K562 (cell line): ENCODE data around the gene ITPA. TPM values are rescaled to one million over a fixed set of nuclear protein-coding genes. Genes with fewer than 3 reads are reported as not detected.
A peak's percentile ranks its signal among the peaks of the same experiment; 100 is the strongest.

Experiments used
- ATAC-seq: fragments of 200-7000 bp; cut with Tn5 transposase; 3 replicates; pipeline ENCODE4 v1.9.1; 2020; ENCODE audit warnings: moderate library complexity
- BruUV-seq: library from RNA; stranded (reverse); fragments of 400-500 nt; replicated peaks from 2 replicates; lab custom pipeline; 2021; lab: Mats Ljungman, UMichigan
- CTCF ChIA-PET: fragments of 300-600 bp; formaldehyde crosslinking; extraction: SDS; loops from one replicate; lab custom pipeline; 2021; ENCODE audit warnings: low intra/inter-chr PET ratio; lab: Yijun Ruan, JAX
- POLR2A ChIA-PET: fragments of 300-600, 350-650 bp; sonication (Branson Sonifier 250); formaldehyde crosslinking; extraction: SDS; loops from one replicate; lab custom pipeline; 2021; ENCODE audit warnings: antibody characterized with exemption, inconsistent platforms; lab: Yijun Ruan, JAX
- DNase-seq, 4 experiments: peaks; one replicate each; pipeline versions ENCODE4 v3.0.0 to v3.0.0-alpha.2; 2011 to 2018; ENCODE audit warnings: low spot score in 3 of 4, mixed read lengths in 3 of 4; ENCODE audit errors: extremely low read depth in 1 of 4
- FAIRE-seq: peaks from 2 replicates; lab custom pipeline; 2011; peaks lifted over from hg19 to GRCh38; lab: Jason Lieb, UNC
- H2AFZ ChIP-seq: 2 replicates; pipeline ENCODE4 v1.6.0; 2011; ENCODE audit warnings: low read depth, low read length, control low read depth, inconsistent platforms
- H3K27ac ChIP-seq: fragments of 200-600 bp; 3 replicates; pipeline ENCODE4 v1.8.0; 2011; ENCODE audit warnings: low read depth, mild to moderate bottlenecking, control low read depth, inconsistent platforms, low read length, moderate library complexity, mixed read lengths; ENCODE audit errors: extremely low read depth
- H3K27me3 ChIP-seq, 2 experiments: fragments of 300-600 bp in 1 of 2; 2 replicates in 1 of 2; 3 replicates in 1 of 2; pipeline versions ENCODE4 v1.6.0 to v1.8.0; 2011; ENCODE audit warnings: inconsistent platforms in 2 of 2, low read length in 2 of 2, mild to moderate bottlenecking in 1 of 2, mixed read lengths in 1 of 2, moderate library complexity in 1 of 2; ENCODE audit not compliant: control insufficient read depth in 2 of 2, insufficient read depth in 2 of 2
- H3K36me3 ChIP-seq: fragments of 300-600 bp; 3 replicates; pipeline ENCODE4 v1.8.0; 2011; ENCODE audit warnings: mild to moderate bottlenecking, low read length, inconsistent platforms; ENCODE audit not compliant: control insufficient read depth, insufficient read depth
- H3K4me1 ChIP-seq, 2 experiments: fragments of 200-600 bp in 1 of 2; replicated peaks in 1 of 2; 2 replicates in 1 of 2; 3 replicates in 1 of 2; pipeline versions ENCODE4 v1.5.1 to v1.8.0; 2011; ENCODE audit warnings: inconsistent platforms in 2 of 2, low read length in 2 of 2, mild to moderate bottlenecking in 1 of 2, mixed read lengths in 1 of 2, moderate library complexity in 1 of 2; ENCODE audit not compliant: control insufficient read depth in 2 of 2, insufficient read depth in 2 of 2
- H3K4me2 ChIP-seq: 2 replicates; pipeline ENCODE4 v1.6.1; 2011; ENCODE audit warnings: low read length, control low read depth, inconsistent platforms, mixed read lengths; ENCODE audit not compliant: insufficient read depth
- H3K4me3 ChIP-seq: fragments of 200-600 bp; sonication (generic), shearing (Covaris generic); 2 replicates; pipeline ENCODE4 v1.5.1; 2016; ENCODE audit warnings: control low read depth, inconsistent platforms
- H3K79me2 ChIP-seq: fragments of 200-600 bp; 3 replicates; pipeline ENCODE4 v1.8.0; 2011; ENCODE audit warnings: low read length, inconsistent platforms; ENCODE audit not compliant: control insufficient read depth, insufficient read depth
- H3K9ac ChIP-seq, 2 experiments: 2 replicates each; pipeline versions ENCODE4 v1.6.0 to v1.6.1; 2011; ENCODE audit warnings: low read depth in 2 of 2, low read length in 2 of 2, control low read depth in 1 of 2, inconsistent platforms in 1 of 2, mild to moderate bottlenecking in 1 of 2, mixed read lengths in 1 of 2; ENCODE audit not compliant: insufficient read depth in 1 of 2
- H3K9me1 ChIP-seq: one replicate; pipeline ENCODE4 v1.6.0; 2011; ENCODE audit warnings: inconsistent platforms, mild to moderate bottlenecking, low read length, moderate library complexity; ENCODE audit not compliant: control insufficient read depth, insufficient read depth
- H3K9me3 ChIP-seq: replicated peaks from 2 replicates; pipeline ENCODE4 v1.5.1; 2011; ENCODE audit warnings: low read depth, low read length, inconsistent platforms; ENCODE audit not compliant: control insufficient read depth, insufficient read depth
- H4K20me1 ChIP-seq: replicated peaks from 2 replicates; pipeline ENCODE4 v1.6.1; 2011; ENCODE audit warnings: low read length, inconsistent platforms, mixed read lengths; ENCODE audit not compliant: control insufficient read depth, insufficient read depth
- CHAMP1 ChIP-seq: fragments of 450-650 bp; IDR thresholded peaks from 2 replicates; pipeline ENCODE4 v1.6.1; 2016; ENCODE audit warnings: mild to moderate bottlenecking
- RBFOX2 ChIP-seq: fragments of 200-400 bp; formaldehyde crosslinking; IDR thresholded peaks from 2 replicates; pipeline ENCODE4 v1.6.1; 2017; ENCODE audit warnings: low read depth, mild to moderate bottlenecking, low read length, moderate library complexity
- ZBTB43 ChIP-seq: sonication (generic); formaldehyde crosslinking; IDR thresholded peaks from 2 replicates; pipeline ENCODE4 v1.8.0; 2023; ENCODE audit warnings: mild to moderate bottlenecking, missing genetic modification reagents
- ZBTB8A ChIP-seq: fragments of 450-650 bp; IDR thresholded peaks from 2 replicates; pipeline ENCODE4 v1.6.1; 2018; ENCODE audit warnings: mild to moderate bottlenecking, moderate library complexity; ENCODE audit not compliant: partially characterized antibody
- ZNF551 ChIP-seq: fragments of 250-450 bp; sonication (Bioruptor Pico); IDR thresholded peaks from 2 replicates; pipeline ENCODE4 v1.5.0; 2021; ENCODE audit warnings: mild to moderate bottlenecking, moderate library complexity
- WGBS: fragments of 100-300 bp; shearing (Covaris generic); methylation state at CpG from one replicate; pipeline ENCODE4 v1.1.6; 2016; ENCODE audit warnings: low coverage, mixed read lengths; ENCODE audit not compliant: insufficient coverage; ENCODE audit errors: missing lambda C conversion rate; 5-methylcytosine and 5-hydroxymethylcytosine counted together
- in situ Hi-C: fragments of 300-500 bp; cut with MboI; formaldehyde crosslinking; loops from 4 replicates; pipeline ENCODE4 v1.15.0; 2018; ENCODE audit warnings: inconsistent platforms, mixed read lengths
- intact Hi-C: fragments of 100-400 bp; cut with micrococcal nuclease; formaldehyde crosslinking; loops from 2 replicates; pipeline ENCODE4 v1.14.2; 2022
- polyA plus RNA-seq, 8 experiments: library from polyadenylated mRNA; depleted of rRNA in 4 of 8; stranded (reverse) in 5 of 8; unstranded in 3 of 8; fragments of >200 nt; fragmentation: Nextera tagmentation in 2 of 8; fragmentation: Illumina TruSeq in 1 of 8; extraction: Ambion mirVana in 2 of 8; extraction: Trizol in 1 of 8; gene quantifications; 2 replicates each; pipeline versions ENCODE4 v1.2.1 to v1.2.3, GENCODE V29; 2011 to 2014; ENCODE audit warnings: inconsistent platforms in 1 of 8, missing spikeins in 1 of 8
- total RNA-seq, 7 experiments: library from RNA; depleted of rRNA in 6 of 7; stranded (reverse); fragments of >200 nt in 6 of 7; fragmentation: Illumina TruSeq in 2 of 7; extraction: Trizol in 2 of 7; gene quantifications; 2 replicates each; pipeline versions ENCODE4 v1.2.1 to v1.2.3, GENCODE V29; 2011 to 2021; ENCODE audit warnings: low replicate concordance in 1 of 7
- TF ChIP-seq, protein P1 (sequence below): fragments of 450-650 bp; IDR thresholded peaks from 2 replicates; pipeline ENCODE4 v1.6.1; 2016
- TF ChIP-seq, protein P2 (sequence below), 2 experiments: fragments of 450-650 bp; IDR thresholded peaks; 2 replicates each; pipeline ENCODE4 v1.6.1; 2016; ENCODE audit warnings: mild to moderate bottlenecking in 2 of 2, borderline replicate concordance in 1 of 2, low read depth in 1 of 2, moderate library complexity in 1 of 2

Gene ITPA
- total and polyA plus RNA-seq, 9 of the 15 experiments (the other 6 are each of a cell fraction or from before 2014, with no cell fraction given): 5.0 to 79.7 (median 36.7) TPM

GRCh38 chr20:3223994-3224680, 14.8 kb downstream of the ITPA start:
- H3K9ac ChIP-seq: peak overlapping the region in 1 of 2 experiments; percentile 7; a peak in 1 of 4 replicates
- no peak overlapping the region for H3K27ac ChIP-seq
- ChIA-PET POLR2A (interaction anchor here (1.1 to 1.4 kb wide), 2 partner anchors 8 to 453 kb away, joined by 3 to 5 read pairs; no protein-coding TSS in a partner anchor), CTCF (interaction anchor here (0.6 kb wide), 1 partner anchor 66 kb away, joined by 3 read pairs; no protein-coding TSS in a partner anchor)
- no peaks in the 10 kb centered on the region for H3K27me3 ChIP-seq
- H3K4me2 ChIP-seq: no peak overlapping the region
- no peak for DNase-seq
- BruUV-seq: no TSS peak
- no peak for ATAC-seq
- 84% methylated on average over 19 of the region's 20 CpGs for WGBS
- intact Hi-C loops: no loop called here
- in situ Hi-C loops: no loop called here
- H4K20me1 ChIP-seq: no peaks in the 10 kb centered on the region
- no peaks in the 10 kb centered on the region for H3K9me1 ChIP-seq
- peaks cover 39% of the 10 kb centered on the region; the same call in 2 of the 3 replicates for H3K36me3 ChIP-seq
- no peaks in the 10 kb centered on the region for H3K9me3 ChIP-seq
- no peak for FAIRE-seq
- no peak overlapping the region for H3K4me3 ChIP-seq
- H3K4me1 ChIP-seq: peaks cover 0 to 22% of the 10 kb centered on the region in 2 experiments; a peak in 2 of 5 replicates
- no peak overlapping the region for H2AFZ ChIP-seq
- no peaks in the 10 kb centered on the region for H3K79me2 ChIP-seq
- TF ChIP-seq CHAMP1: no peak
- TF ChIP-seq, protein P1, sequence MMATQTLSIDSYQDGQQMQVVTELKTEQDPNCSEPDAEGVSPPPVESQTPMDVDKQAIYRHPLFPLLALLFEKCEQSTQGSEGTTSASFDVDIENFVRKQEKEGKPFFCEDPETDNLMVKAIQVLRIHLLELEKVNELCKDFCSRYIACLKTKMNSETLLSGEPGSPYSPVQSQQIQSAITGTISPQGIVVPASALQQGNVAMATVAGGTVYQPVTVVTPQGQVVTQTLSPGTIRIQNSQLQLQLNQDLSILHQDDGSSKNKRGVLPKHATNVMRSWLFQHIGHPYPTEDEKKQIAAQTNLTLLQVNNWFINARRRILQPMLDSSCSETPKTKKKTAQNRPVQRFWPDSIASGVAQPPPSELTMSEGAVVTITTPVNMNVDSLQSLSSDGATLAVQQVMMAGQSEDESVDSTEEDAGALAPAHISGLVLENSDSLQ: no peak
- no peak for TF ChIP-seq ZBTB8A
- TF ChIP-seq, protein P2, sequence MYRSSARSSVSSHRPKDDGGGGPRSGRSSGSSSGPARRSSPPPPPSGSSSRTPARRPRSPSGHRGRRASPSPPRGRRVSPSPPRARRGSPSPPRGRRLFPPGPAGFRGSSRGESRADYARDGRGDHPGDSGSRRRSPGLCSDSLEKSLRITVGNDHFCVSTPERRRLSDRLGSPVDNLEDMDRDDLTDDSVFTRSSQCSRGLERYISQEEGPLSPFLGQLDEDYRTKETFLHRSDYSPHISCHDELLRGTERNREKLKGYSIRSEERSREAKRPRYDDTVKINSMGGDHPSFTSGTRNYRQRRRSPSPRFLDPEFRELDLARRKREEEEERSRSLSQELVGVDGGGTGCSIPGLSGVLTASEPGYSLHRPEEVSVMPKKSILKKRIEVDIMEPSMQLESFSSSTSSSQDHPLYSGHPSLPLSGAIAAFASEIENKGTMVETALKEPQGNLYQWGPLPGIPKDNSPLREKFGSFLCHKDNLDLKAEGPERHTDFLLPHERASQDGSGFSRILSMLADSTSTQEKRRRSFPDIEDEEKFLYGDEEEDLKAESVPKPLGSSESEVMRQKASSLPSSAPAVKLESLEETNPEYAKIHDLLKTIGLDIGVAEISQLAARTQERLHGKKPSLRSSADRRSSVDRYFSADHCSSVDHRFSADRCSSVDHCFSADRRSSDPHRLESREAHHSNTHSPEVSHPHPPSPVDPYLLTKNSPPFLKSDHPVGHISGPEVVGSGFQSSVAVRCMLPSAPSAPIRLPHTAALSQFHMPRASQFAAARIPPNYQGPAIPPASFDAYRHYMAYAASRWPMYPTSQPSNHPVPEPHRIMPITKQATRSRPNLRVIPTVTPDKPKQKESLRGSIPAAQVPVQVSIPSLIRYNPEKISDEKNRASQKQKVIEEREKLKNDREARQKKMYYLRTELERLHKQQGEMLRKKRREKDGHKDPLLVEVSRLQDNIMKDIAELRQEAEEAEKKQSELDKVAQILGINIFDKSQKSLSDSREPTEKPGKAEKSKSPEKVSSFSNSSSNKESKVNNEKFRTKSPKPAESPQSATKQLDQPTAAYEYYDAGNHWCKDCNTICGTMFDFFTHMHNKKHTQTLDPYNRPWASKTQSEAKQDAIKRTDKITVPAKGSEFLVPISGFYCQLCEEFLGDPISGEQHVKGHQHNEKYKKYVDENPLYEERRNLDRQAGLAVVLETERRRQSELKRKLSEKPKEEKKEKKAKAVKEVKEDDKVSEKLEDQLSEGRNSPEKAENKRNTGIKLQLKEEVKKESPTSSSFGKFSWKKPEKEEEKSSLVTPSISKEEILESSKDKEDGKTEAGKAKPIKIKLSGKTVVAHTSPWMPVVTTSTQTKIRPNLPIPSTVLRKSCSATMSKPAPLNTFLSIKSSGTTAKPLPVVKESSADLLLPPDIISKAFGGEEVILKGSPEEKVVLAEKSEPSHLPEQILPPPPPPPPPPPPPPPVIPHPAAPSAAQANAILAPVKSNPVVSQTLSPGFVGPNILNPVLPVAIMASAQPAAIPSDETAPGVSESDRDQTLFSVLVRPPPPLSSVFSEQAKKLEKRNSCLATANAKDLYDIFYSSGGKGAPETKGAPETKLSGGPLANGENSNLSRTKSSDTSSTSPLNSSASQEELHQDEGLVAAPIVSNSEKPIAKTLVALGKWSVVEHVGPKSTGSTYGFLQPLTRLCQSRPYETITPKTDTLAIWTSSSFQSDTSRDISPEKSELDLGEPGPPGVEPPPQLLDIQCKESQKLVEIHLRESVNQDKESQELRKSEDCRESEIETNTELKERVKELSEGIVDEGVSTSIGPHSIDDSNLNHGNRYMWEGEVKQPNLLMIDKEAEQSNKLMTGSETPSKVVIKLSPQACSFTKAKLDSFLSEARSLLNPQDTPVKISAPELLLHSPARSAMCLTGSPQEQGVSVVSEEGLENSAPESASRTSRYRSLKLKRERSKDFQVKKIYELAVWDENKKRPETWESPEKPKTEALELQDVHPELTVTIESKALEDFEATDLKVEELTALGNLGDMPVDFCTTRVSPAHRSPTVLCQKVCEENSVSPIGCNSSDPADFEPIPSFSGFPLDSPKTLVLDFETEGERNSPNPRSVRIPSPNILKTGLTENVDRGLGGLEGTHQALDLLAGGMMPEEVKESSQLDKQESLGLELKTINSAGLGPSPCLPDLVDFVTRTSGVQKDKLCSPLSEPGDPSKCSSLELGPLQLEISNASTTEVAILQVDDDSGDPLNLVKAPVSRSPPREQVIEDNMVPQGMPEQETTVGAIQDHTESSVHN (IDR thresholded peaks at IDR 0.05; ENCODE audit: borderline replicate concordance in 1 of 2, low read depth in 1 of 2): no peak
- no peak for TF ChIP-seq ZBTB43
- TF ChIP-seq ZNF551 (CRISPR knock-in tag): no peak
- TF ChIP-seq RBFOX2: peak; percentile 37
